Embryonic facial prominence (tissue), 1 donor: ENCODE results near the gene JAZF1.

Source experiments
- DNase-seq: peaks from one replicate; pipeline ENCODE4 v3.0.0-alpha.2; 2016; ENCODE audit errors: extremely low spot score

JAZF1 gene

GRCh38 chr7:28165961-28166955 lies 14.3 kb downstream of the JAZF1 start:
- no peak for DNase-seq

DNA sequence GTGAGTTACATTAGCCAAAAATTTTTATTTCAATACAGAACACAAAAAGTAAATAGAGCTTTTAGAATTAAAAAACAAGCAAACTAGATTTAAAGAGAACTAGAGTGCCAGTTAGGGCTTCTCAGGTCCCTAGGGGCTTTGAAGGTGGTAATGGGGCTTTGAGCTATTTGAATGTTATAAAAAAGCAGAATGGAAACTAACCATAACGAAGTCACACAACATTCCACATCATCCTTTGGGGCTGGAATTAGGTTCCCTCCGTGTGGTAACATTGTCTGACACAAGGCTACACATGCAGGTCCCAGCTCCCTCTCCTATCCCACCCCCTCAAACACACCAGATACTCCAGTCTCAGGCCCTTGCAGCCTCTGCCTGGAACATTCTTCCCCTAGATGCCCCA lies 15.3 kb downstream of the JAZF1 start:
- DNase-seq, result no peak

GRCh38 chr7:28163949-28164348 lies 16.6 kb downstream of the JAZF1 start:
- DNase-seq, result no peak

DNA sequence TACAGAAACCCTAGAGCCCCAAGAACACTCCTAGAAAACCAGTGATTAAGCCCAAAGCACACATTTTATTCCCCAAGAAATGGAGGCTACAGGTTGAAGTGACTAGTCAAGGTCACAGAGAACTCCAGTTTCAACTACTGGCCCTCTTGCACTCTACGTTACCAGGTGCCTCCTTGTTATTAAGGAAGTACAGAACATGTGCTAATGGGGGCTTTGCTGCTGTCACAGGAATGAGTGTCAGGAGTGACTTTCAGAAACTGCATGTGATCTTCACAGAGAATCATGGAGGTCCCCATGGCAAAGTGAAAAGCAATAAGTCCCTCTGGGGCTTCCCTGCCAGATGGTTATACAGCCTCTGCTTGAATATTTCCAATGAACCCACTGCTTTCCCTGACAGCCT lies 19.3 kb downstream of the JAZF1 start:
- DNase-seq, result no peak

DNA sequence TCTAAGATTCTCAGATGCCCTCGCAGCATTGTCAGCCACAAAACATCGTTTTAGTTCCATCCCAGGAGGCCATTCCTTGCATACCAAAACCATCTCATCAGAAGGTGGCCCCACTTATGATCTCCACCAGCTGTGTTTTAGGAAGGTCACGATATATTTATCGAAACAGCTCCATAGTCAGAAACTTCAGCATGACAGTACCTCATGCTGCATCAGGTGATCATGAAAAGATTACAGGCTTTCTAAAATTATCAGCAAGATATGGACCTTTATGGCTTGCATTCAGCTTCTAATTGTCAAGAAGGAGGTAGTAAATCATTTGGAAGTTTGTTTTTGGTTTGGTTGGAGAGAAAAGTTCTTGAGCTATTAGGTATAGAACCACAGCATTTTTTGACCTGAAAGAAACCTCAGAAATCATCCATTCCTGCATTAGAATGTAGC lies 20.0 kb downstream of the JAZF1 start:
- DNase-seq, result no peak

DNA sequence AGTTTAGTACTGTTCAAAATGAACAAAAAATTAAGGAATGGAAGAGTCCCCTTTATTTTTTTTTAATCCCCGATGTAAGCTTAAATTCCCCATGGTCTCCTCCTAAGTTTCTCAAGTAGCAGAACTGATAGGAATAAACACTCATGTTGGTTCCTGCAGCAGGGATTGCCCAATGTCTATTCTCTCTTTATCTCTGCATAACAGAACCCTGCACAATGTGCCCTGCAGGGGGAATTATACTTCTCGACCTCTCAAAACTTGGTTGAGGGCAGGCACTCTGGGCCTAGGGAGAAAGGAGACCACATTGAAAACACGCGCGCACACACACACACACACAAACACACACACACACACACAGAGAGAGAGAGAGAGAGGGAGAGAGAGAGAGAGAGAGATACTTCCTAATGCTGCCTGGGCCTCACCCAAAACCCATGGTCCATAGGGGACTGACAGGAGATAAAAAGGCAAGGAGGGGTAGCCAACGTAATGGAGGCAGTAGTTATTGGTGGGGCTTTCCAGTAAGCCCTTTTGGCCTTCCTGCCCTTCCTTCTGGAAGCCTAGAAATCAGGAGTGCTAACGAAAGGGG lies 22.7 kb downstream of the JAZF1 start:
- no peak for DNase-seq

- no peak for DNase-seq
Observed at GRCh38 chr7:28157076-28157745, 23.4 kb downstream of the JAZF1 start.

DNA sequence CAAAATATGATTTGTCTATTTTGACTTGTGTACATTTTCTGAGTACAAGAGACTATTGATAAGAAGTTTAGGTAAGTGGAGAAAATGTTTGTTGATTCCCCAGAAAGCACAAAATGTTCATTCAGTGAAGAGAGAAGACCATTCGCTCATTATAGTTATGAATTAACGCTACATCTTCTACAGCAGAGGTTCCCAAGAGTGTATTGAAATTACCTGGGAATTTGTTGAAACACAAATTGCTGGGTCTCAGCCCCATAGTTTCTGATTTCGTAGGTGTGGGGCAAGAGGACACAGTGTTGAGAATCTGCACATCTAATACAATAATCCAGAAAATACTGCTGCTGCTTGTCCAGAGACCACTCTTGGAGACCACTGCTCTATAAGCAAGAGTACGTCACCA lies 24.2 kb downstream of the JAZF1 start:
- no peak for DNase-seq

- no peak for DNase-seq
Observed at GRCh38 chr7:28155964-28156363, 24.6 kb downstream of the JAZF1 start.

- no peak for DNase-seq
Observed at GRCh38 chr7:28155019-28155660, 25.5 kb downstream of the JAZF1 start.

DNA sequence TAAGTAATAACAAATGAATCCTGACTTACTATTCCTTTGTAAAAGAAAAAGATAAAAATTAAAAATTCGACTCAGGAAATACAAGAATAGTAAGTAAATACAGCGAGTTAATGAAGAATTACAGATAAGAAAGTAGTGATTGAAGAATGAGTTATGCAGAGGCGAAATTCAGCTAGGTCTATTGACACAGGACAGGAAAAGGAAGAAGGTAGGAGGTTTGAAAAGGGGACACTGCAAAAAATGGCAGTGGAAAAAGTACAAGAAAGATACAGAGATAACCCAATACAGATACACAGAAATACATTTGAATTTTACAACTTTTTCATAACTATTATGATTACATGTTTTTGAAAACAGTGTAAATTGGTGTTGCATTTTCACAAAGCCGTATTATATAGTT lies 28.0 kb downstream of the JAZF1 start:
- no peak for DNase-seq

GRCh38 chr7:28151965-28152364 lies 28.6 kb downstream of the JAZF1 start:
- no peak for DNase-seq

- DNase-seq, result no peak
Observed at GRCh38 chr7:28149291-28150101, 31.1 kb downstream of the JAZF1 start.

- no peak for DNase-seq
Observed at GRCh38 chr7:28145931-28146330, 34.7 kb downstream of the JAZF1 start.

GRCh38 chr7:28145090-28145626 lies 35.4 kb downstream of the JAZF1 start:
- no peak for DNase-seq

- DNase-seq, result no peak
Observed at GRCh38 chr7:28144266-28144665, 36.3 kb downstream of the JAZF1 start.

- no peak for DNase-seq
Observed at GRCh38 chr7:28142650-28143049, 37.9 kb downstream of the JAZF1 start.

DNA sequence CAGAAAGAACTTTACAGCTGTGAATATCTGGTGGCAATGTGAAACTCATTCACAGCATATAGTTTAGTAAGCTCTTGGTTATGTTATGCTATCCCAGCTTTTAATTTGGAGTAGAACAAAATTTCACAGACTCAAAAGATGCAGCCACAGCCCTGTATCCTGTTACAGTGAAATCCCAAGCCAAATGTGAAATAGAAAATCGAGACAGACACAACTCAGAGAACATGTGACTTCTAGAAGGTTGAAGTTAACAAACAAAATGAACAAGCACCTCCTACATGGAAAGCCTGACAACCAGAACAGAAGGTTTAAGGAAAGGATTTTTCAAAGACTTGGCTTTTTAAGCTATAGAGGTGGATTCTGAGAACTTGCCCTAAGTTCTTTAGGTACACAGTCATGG lies 39.6 kb downstream of the JAZF1 start:
- no peak for DNase-seq

DNA sequence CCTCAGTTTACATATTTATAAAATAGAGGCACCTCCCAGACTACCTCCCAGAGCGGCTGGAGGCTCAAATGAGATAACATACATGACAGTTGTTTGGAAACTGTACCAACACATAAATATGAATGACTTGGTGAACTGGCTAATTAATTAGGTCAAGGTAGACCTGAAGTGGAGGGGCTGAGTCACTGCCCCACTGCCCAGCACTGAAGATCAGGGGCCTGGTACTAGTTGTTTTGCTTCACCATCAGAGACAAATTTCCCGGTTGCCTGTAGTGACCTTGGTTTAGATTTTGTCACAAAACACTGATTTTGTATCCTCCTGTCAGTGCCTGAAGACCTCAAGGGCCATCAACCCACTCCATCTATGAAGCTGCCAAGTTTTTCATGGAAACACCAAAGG lies 41.8 kb downstream of the JAZF1 start:
- no peak for DNase-seq

GRCh38 chr7:28137463-28137862 lies 43.1 kb downstream of the JAZF1 start:
- no peak for DNase-seq

GRCh38 chr7:28136885-28137284 lies 43.7 kb downstream of the JAZF1 start:
- no peak for DNase-seq
